Thoracic aorta endothelial cell (primary cell): ENCODE results near the gene CMTM7. TPM values are rescaled to one million over a fixed set of nuclear protein-coding genes. Genes with fewer than 3 reads are reported as not detected.

Experiments
- total RNA-seq: library from RNA; depleted of rRNA; stranded (reverse); fragments of >200 nt; gene quantifications from 2 replicates; pipeline ENCODE4 v1.2.3, GENCODE V29; 2012

The CMTM7 gene, protein sequence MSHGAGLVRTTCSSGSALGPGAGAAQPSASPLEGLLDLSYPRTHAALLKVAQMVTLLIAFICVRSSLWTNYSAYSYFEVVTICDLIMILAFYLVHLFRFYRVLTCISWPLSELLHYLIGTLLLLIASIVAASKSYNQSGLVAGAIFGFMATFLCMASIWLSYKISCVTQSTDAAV
- total RNA-seq = 35.0 and 41.0 TPM in 2 replicates

DNA sequence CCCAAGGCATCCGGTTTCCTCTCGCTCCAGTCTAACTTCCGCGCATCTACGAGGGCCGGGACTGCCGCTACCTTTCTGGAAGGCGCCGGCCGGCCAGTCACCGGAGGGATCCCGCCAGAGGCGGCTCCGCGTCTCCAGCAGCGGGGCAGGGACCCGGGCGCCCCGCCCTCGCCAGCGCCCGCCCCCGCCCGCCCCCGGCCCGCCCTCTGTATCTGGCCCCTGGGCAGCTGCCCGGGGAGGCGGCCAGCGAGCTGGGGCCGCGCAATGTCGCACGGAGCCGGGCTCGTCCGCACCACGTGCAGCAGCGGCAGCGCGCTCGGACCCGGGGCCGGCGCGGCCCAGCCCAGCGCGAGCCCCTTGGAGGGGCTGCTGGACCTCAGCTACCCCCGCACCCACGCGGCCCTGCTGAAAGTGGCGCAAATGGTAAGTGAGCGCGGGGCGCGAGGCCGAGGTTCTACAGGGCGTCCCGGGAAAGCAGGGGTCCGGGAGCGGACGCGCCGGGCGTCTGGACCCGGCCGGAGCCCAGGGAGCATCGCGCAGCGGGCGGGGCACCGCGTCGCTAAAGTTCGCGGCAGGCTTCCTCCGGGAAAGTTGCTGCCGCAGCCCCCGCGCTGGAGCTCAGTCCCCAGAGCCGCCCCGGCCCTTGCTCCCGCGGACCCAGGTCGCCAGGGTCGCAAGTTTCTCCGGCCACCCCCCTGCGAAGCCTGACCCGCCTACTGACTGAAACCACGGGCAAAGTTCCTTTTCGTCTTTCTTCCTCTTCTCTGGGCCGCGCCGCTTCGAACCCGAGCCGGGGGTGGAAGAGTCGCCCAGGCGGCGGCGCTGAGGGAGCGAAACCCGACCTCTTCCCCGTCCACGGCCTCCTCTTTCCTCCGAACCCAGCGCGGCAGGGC is at the start of gene CMTM7:
TSS of gene CMTM7 (plus strand) at position 211 of the 893 bp plus-strand sequence. CDS start at position 265, 54 bp downstream.

DNA sequence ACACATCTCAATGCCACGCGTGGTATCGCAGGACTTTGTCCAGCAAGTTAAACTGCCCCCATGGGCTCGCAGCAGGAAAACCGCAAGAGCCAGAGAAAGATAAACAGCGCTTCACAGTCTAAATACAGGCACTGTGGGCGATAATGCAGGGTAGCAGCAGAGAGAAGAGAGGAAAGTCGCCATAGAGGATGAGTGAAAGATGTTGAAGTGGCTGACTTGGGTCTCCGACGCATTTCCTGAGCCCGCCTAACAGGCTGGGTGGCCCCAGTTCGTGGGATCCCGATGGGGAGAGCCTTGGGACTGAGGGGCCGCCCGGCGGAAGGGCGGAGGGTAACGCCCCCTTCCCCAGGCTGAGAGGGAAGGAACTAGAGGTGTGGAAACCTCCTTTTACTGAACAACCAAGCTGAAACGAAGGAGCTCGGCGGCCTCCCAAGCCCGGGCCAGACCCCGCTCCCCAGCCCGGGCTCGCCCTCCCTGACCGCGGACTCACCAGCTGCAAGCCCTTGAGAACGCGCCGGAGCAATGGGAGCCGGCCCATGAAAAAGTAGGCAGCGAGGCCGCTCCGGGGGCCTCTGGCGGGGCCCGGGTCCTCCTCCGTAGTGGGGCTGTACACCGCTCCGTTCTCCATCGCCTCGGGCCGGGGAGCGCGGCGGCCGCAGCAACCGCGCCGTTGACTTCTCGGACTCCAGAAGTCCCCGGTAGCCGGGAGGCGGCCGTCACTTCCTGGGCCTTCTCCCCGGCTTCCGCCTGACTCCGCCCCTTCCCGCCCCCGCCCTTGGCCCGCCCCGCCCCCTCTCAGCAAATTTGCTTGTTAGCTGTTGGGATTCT is 110.7 kb downstream of the CMTM7 start, which contains the start of gene CMTM6:
TSS of gene CMTM6 (minus strand) at position 735 of the 828 bp plus-strand sequence. CDS start at position 628, 107 bp downstream.

Other genes starting within 250 kb of the CMTM7 start
- gene CMTM8, start 153.2 kb upstream of the CMTM7 start, total RNA-seq = 2.3 and 5.6 TPM in 2 replicates
- gene CMTM6, start 111.0 kb downstream of the CMTM7 start, total RNA-seq = 127 and 141 TPM in 2 replicates
- gene DYNC1LI1, start 179.0 kb downstream of the CMTM7 start, total RNA-seq = 56.9 and 65.8 TPM in 2 replicates